ENCODE data around the gene TEAD1.

TEAD1 gene

DNA sequence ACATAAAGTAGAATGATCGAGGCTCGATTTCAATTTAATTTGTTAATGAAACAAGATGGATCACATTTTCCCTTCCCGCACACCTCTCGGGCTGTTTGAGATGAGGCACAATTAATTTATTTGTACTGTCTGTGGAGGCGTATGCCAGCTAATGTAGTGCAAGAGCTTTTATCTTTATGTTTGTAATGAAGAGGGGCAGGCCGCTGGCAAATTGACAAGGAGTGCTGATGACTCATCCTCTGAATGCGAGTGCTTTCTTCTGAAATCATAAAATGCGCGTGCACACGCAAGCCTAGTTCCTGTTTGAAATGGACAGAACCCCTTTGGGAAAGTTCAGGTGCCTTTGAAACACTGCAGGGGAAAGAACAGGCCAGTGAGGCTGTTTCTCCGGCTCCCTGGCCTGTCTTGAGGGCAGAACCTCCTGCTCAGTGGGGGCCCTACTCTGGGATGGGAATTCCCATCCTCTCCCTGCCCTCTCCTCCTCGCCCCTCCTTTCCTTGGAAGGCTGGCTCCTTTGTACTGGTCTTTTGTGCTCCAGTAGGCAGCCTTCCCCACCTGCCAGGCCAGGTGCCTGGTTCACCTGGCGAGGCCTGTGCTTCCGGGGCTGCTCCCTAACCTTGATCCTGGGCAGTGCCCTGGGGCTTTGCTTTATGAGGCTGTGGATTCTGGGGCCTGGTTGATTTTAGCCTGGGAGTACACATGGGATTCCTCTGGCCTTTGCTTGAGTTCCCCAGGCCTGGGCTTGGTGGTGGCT is 50.3 kb downstream of the TEAD1 start:
- no peak overlapping the region for H4K8ac ChIP-seq (ENCODE audit: low read depth, low read length)
- WGBS, 2 donors (ENCODE audit: extremely low coverage in 2 of 2, insufficient read length in 2 of 2, insufficient replicate concordance in 1 of 2): no CpG with 5 or more reads among the region's 14 CpGs
- peaks cover 0 to 17% of the 10 kb centered on the region in 2 donors for H3K36me3 ChIP-seq (replicated peaks in 1 of 2; ENCODE audit: control insufficient read depth in 2 of 2, insufficient read depth in 2 of 2, low read length in 2 of 2)
- no peak overlapping the region for H3K23ac ChIP-seq (ENCODE audit: low read depth, low read length, poor library complexity)
- peak overlapping the region; percentile 41 for H3K18ac ChIP-seq (ENCODE audit: low read length)
- no peak for DNase-seq (ENCODE audit: low spot score)
- H3K14ac ChIP-seq (ENCODE audit: low read length): no peak overlapping the region
- H2BK12ac ChIP-seq (ENCODE audit: low read length): no peak overlapping the region
- peak overlapping the region; percentile 50 for H3K27ac ChIP-seq (replicated peaks; ENCODE audit: low read length)
- H2AFZ ChIP-seq (ENCODE audit: low read length): no peak overlapping the region
- H3K4me3 ChIP-seq (ENCODE audit: low read length in 2 of 2): no peak overlapping the region
- peaks cover 25 to 33% of the 10 kb centered on the region in 2 donors for H3K4me1 ChIP-seq (ENCODE audit: control insufficient read depth in 2 of 2, insufficient read depth in 1 of 2, low read depth in 1 of 2, low read length in 2 of 2)
- H3K4ac ChIP-seq (ENCODE audit: low read length): no peak overlapping the region
- H3K79me1 ChIP-seq (ENCODE audit: low read depth, low read length): peaks cover 14% of the 10 kb centered on the region
- no peaks in the 10 kb centered on the region for H3K27me3 ChIP-seq (ENCODE audit: control insufficient read depth in 3 of 3, insufficient read depth in 3 of 3, low read depth in 1 of 3, low read length in 3 of 3)
- H3K4me2 ChIP-seq (ENCODE audit: insufficient read depth, low read length, poor library complexity, severe bottlenecking): no peak overlapping the region
- H3K9me3 ChIP-seq (replicated peaks in 1 of 2; ENCODE audit: control insufficient read depth in 2 of 2, insufficient read depth in 1 of 2, low read depth in 1 of 2, low read length in 2 of 2): no peaks in the 10 kb centered on the region
- no peak overlapping the region for H2BK120ac ChIP-seq (ENCODE audit: low read depth, low read length)
- no peak overlapping the region for H2AK5ac ChIP-seq (ENCODE audit: low read depth, low read length)
- no peak overlapping the region for H2BK5ac ChIP-seq (ENCODE audit: low read length)
- H2BK15ac ChIP-seq (ENCODE audit: low read length): no peak overlapping the region
- H3K9ac ChIP-seq (ENCODE audit: low read depth, low read length, poor library complexity): no peak overlapping the region
- no peak overlapping the region for H4K91ac ChIP-seq (ENCODE audit: low read depth, low read length, poor library complexity)

DNA sequence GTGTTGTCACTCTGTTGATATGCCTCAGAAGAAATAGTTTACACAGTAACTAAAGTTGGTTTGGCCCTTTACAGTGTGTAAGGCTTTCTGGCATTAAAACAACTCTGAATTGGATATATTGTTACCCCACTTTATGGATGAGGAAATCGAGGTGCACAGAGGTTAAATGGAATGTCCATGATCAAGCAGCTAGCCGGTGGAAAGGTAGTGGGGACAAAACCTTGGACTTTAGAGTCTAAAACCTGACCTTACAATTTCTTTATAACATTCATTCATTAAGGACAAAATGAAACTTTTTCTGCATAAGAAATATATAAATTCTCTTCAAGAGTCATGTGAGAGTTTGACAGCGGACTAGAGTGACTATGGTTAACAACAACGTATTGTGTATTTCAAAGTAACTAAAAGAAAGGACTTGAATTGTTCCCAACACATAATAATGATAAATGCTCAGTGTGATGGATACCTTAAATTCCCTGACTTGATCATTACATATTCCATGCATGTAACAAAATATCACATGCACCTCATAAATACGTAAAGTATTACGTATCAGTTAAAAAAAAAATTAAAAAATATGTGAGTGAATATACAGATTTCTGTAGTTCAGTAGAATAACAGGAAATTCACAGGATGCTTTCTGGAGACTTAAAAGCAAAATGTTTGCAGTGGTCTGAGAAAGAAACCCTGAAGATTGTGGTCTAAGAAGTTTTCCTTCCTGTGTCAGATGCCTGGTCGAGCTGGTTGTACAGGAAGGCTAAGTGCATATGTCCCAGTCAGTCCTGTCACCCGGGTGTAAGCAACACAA is 51.0 kb downstream of the TEAD1 start:
- H3K9ac ChIP-seq (ENCODE audit: low read depth, low read length, poor library complexity): no peak overlapping the region
- H3K27ac ChIP-seq (replicated peaks; ENCODE audit: low read length): no peak overlapping the region
- H4K91ac ChIP-seq (ENCODE audit: low read depth, low read length, poor library complexity): no peak overlapping the region
- H2AK5ac ChIP-seq (ENCODE audit: low read depth, low read length): no peak overlapping the region
- H3K36me3 ChIP-seq (replicated peaks in 1 of 2; ENCODE audit: control insufficient read depth in 2 of 2, insufficient read depth in 2 of 2, low read length in 2 of 2): peaks cover 0 to 17% of the 10 kb centered on the region in 2 donors
- no peaks in the 10 kb centered on the region for H3K27me3 ChIP-seq (ENCODE audit: control insufficient read depth in 3 of 3, insufficient read depth in 3 of 3, low read depth in 1 of 3, low read length in 3 of 3)
- no peak overlapping the region for H2BK120ac ChIP-seq (ENCODE audit: low read depth, low read length)
- no peak for DNase-seq (ENCODE audit: low spot score)
- H3K23ac ChIP-seq (ENCODE audit: low read depth, low read length, poor library complexity): no peak overlapping the region
- no peak overlapping the region for H2AFZ ChIP-seq (ENCODE audit: low read length)
- H3K4ac ChIP-seq (ENCODE audit: low read length): no peak overlapping the region
- H4K8ac ChIP-seq (ENCODE audit: low read depth, low read length): no peak overlapping the region
- H2BK5ac ChIP-seq (ENCODE audit: low read length): no peak overlapping the region
- no peak overlapping the region for H2BK12ac ChIP-seq (ENCODE audit: low read length)
- H3K4me1 ChIP-seq (ENCODE audit: control insufficient read depth in 2 of 2, insufficient read depth in 1 of 2, low read depth in 1 of 2, low read length in 2 of 2): peaks cover 24 to 31% of the 10 kb centered on the region in 2 donors
- H3K14ac ChIP-seq (ENCODE audit: low read length): no peak overlapping the region
- no peak overlapping the region for H3K4me3 ChIP-seq (ENCODE audit: low read length in 2 of 2)
- H3K9me3 ChIP-seq (replicated peaks in 1 of 2; ENCODE audit: control insufficient read depth in 2 of 2, insufficient read depth in 1 of 2, low read depth in 1 of 2, low read length in 2 of 2): no peaks in the 10 kb centered on the region
- H3K18ac ChIP-seq (ENCODE audit: low read length): no peak overlapping the region
- no CpG with 5 or more reads among the region's 8 CpGs for WGBS, 2 donors (ENCODE audit: extremely low coverage in 2 of 2, insufficient read length in 2 of 2, insufficient replicate concordance in 1 of 2)
- no peak overlapping the region for H2BK15ac ChIP-seq (ENCODE audit: low read length)
- H3K4me2 ChIP-seq (ENCODE audit: insufficient read depth, low read length, poor library complexity, severe bottlenecking): no peak overlapping the region
- peaks cover 14% of the 10 kb centered on the region for H3K79me1 ChIP-seq (ENCODE audit: low read depth, low read length)

DNA sequence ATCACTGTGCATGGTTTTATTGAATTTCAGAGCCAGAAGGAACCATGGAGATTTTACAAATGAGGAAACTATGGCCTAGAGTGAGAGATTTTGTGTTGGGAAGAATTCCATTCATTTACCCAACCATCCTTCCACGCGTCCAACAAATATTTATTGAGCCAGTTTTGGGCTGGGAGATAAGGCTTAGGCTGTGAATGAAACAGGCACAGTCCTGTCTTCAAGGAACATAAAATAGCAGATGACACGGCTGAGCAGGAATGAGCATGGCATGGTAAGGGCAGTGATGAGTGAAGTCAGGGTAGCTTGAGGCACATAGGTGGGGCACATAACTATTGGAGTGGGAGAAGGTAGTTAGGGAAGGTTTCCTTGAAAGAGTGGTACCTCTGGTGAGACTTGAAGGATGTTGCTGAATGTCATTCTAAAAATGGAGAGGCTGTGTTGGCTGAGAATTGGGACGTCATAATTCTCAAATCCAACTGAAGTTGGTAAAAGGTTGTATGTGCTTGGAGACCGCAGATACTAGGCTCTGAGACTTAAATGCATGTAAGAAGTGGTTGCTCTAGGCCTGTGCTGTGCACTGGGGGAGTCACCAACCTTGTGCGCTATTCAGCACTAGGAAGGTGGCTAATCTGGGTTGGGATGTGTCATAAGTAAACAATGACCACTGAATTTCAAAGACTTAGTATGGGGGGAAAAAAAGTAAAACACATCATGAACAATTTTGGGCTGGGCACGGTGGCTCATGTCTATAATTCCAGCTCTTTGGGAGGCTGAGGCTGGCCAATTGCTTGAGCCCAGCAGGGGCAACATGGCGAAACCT is 51.9 kb downstream of the TEAD1 start:
- Histone ChIP-seq H2BK12ac (ENCODE audit: low read length) (no peak overlapping the region), H2AK5ac (ENCODE audit: low read depth, low read length) (no peak overlapping the region), H3K9me3 (replicated peaks in 1 of 2; ENCODE audit: control insufficient read depth in 2 of 2, insufficient read depth in 1 of 2, low read depth in 1 of 2, low read length in 2 of 2) (no peaks in the 10 kb centered on the region), H3K4me3 (ENCODE audit: low read length in 2 of 2) (no peak overlapping the region), H4K91ac (ENCODE audit: low read depth, low read length, poor library complexity) (no peak overlapping the region), H4K8ac (ENCODE audit: low read depth, low read length) (no peak overlapping the region), H2BK5ac (ENCODE audit: low read length) (no peak overlapping the region), H3K4ac (ENCODE audit: low read length) (no peak overlapping the region), H3K79me1 (ENCODE audit: low read depth, low read length) (peaks cover 14% of the 10 kb centered on the region), H2BK120ac (ENCODE audit: low read depth, low read length) (no peak overlapping the region), H3K18ac (ENCODE audit: low read length) (no peak overlapping the region), H2AFZ (ENCODE audit: low read length) (no peak overlapping the region), H3K14ac (ENCODE audit: low read length) (no peak overlapping the region), H2BK15ac (ENCODE audit: low read length) (no peak overlapping the region), H3K4me2 (ENCODE audit: insufficient read depth, low read length, poor library complexity, severe bottlenecking) (no peak overlapping the region), H3K27ac (replicated peaks; ENCODE audit: low read length) (no peak overlapping the region), H3K23ac (ENCODE audit: low read depth, low read length, poor library complexity) (no peak overlapping the region), H3K9ac (ENCODE audit: low read depth, low read length, poor library complexity) (no peak overlapping the region), H3K36me3 (replicated peaks in 1 of 2; ENCODE audit: control insufficient read depth in 2 of 2, insufficient read depth in 2 of 2, low read length in 2 of 2) (peaks cover 0 to 17% of the 10 kb centered on the region in 2 donors), H3K27me3 (ENCODE audit: control insufficient read depth in 3 of 3, insufficient read depth in 3 of 3, low read depth in 1 of 3, low read length in 3 of 3) (no peaks in the 10 kb centered on the region), H3K4me1 (ENCODE audit: control insufficient read depth in 2 of 2, insufficient read depth in 1 of 2, low read depth in 1 of 2, low read length in 2 of 2) (peaks cover 24 to 30% of the 10 kb centered on the region in 2 donors)
- no peak for DNase-seq (ENCODE audit: low spot score)
- no CpG with 5 or more reads among the region's 8 CpGs for WGBS, 2 donors (ENCODE audit: extremely low coverage in 2 of 2, insufficient read length in 2 of 2, insufficient replicate concordance in 1 of 2)

All from neuronal stem cell (in vitro differentiated cells).